ENCODE results near the gene MSRB2. TPM values are rescaled to one million over a fixed set of nuclear protein-coding genes. Genes with fewer than 3 reads are reported as not detected.

The MSRB2 gene
- total RNA-seq, 6 experiments from 2014 or later = 15.3 to 40.2 (median 31.7) TPM

DNA sequence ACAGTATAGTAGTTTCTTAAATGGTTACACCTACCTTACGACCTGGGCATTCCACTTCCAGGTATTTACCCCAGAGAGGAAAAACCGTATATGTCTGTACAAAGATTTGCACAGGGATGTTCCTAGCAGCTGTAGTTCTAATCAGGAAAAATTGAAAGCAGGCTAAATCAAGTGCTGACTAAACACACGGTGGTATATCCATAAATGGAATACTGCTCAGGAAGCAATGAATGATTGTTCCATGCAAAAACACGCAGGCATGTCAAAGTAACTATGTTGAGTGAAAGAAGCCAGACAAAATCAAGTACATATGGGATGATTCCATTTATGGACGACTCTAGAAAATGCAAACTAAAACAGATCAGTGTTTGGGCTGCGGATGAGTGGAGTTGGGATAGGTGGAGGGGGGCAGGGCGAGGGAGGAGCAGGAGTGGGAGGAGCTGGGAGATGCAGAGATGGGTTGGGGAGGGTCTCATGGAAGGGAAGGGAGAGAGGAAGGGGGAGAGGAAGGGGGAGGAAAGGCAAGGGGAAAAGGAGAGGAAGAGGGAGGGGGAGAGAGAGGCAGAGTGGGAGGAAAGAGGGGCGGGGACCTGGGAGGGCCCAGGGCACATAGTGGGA lies 484 bp upstream of the MSRB2 start:
- no peak overlapping the region for H3K4me3 ChIP-seq
- WGBS (ENCODE audit: insufficient coverage, low coverage, low lambda C conversion rate, missing lambda C conversion rate) = 27% methylated on average over 8 of the region's 8 CpGs
- no peaks in the 10 kb centered on the region for H3K9me3 ChIP-seq
- intact Hi-C loops (cut with DNase I) = no loop called here
- H3K4me1 ChIP-seq = peaks cover 0 to 24% (median 4%) of the 10 kb centered on the region in 4 donors
- no peaks in the 10 kb centered on the region for H3K27me3 ChIP-seq
- DNase-seq (no peak), ATAC-seq (no peak)
- TF ChIP-seq POLR2A (IDR thresholded peaks at IDR 0.05) (no peak), CTCF (IDR thresholded peaks at IDR 0.05) (no peak)
- H3K36me3 ChIP-seq = no peaks in the 10 kb centered on the region
- H3K27ac ChIP-seq = no peak overlapping the region

GRCh38 chr10:23095966-23096801 lies 805 bp downstream of the MSRB2 start:
- Histone ChIP-seq H3K4me3 (peak overlapping the region; percentile 71 to 77 (median 75)), H3K27ac (peak overlapping the region; percentile 85 to 92 (median 88)), H3K27me3 (no peaks in the 10 kb centered on the region), H3K9me3 (no peaks in the 10 kb centered on the region), H3K4me1 (peaks cover 0 to 24% (median 4%) of the 10 kb centered on the region in 4 donors), H3K36me3 (no peaks in the 10 kb centered on the region)
- peak; percentile 30 to 40 (median 38) for ATAC-seq
- peak; percentile 51 to 60 (median 60) for DNase-seq
- no peak for TF ChIP-seq CTCF (IDR thresholded peaks at IDR 0.05)
- TF ChIP-seq POLR2A (IDR thresholded peaks at IDR 0.05) = no peak
- 28% methylated on average over 9 of the region's 21 CpGs for WGBS (ENCODE audit: insufficient coverage, low coverage, low lambda C conversion rate, missing lambda C conversion rate)
- intact Hi-C loops (cut with DNase I) = no loop called here

GRCh38 chr10:23096802-23097549 lies 1.6 kb downstream of the MSRB2 start:
- H3K27ac ChIP-seq = peak overlapping the region in 1 of 3 donors; percentile 85
- ATAC-seq = no peak
- DNase-seq = no peak
- WGBS (ENCODE audit: insufficient coverage, low coverage, low lambda C conversion rate, missing lambda C conversion rate) = 51% methylated on average over 8 of the region's 8 CpGs
- peak overlapping the region in 2 of 3 donors; percentile 75 to 77 for H3K4me3 ChIP-seq
- H3K27me3 ChIP-seq = no peaks in the 10 kb centered on the region
- H3K9me3 ChIP-seq = no peaks in the 10 kb centered on the region
- TF ChIP-seq POLR2A (IDR thresholded peaks at IDR 0.05) = no peak
- no peak for TF ChIP-seq CTCF (IDR thresholded peaks at IDR 0.05)
- peaks cover 0 to 24% (median 4%) of the 10 kb centered on the region in 4 donors for H3K4me1 ChIP-seq
- no peaks in the 10 kb centered on the region for H3K36me3 ChIP-seq
- intact Hi-C loops (cut with DNase I) = no loop called here

DNA sequence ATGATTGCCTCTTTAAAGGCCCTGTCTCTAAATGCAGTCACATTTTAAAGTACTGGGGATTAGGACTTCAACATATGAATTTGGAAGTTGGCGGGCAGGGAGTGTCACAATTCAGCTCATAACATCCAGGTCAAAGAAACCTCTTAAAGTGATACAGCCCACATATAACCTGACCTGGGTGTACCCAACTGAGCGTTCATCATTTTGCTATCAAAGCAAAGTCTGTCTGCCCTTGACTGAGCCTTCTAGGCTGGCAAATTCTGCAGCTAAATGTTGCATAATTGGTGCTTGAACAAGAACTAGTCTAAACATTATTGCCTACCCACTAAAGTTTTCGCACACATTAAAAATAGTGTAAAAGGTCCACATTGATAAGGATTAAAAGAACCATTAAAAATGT lies 3.7 kb downstream of the MSRB2 start:
- ATAC-seq (peak in 2 of 4 donors; percentile 15 to 38), DNase-seq (no peak)
- no peak overlapping the region for H3K4me3 ChIP-seq
- intact Hi-C loops (cut with DNase I) = no loop called here
- H3K27me3 ChIP-seq = no peaks in the 10 kb centered on the region
- peaks cover 0 to 24% (median 4%) of the 10 kb centered on the region in 4 donors for H3K4me1 ChIP-seq
- H3K27ac ChIP-seq = peak overlapping the region in 1 of 3 donors; percentile 6
- no peaks in the 10 kb centered on the region for H3K36me3 ChIP-seq
- WGBS (ENCODE audit: insufficient coverage, low coverage, low lambda C conversion rate, missing lambda C conversion rate) = 56% methylated on average over 3 of the region's 3 CpGs
- TF ChIP-seq CTCF (IDR thresholded peaks at IDR 0.05) (no peak), POLR2A (IDR thresholded peaks at IDR 0.05) (no peak)
- H3K9me3 ChIP-seq = no peaks in the 10 kb centered on the region
